Frontal cortex (tissue), 4 donors: ENCODE data around the gene TSC22D4. TPM values are rescaled to one million over a fixed set of nuclear protein-coding genes. Genes with fewer than 3 reads are reported as not detected.

Experiments used
- DNase-seq, 2 donors: peaks; one replicate each; pipeline ENCODE4 v3.0.0; 2012; ENCODE audit warnings: low spot score in 2 of 2
- FAIRE-seq: peaks from 2 replicates; lab custom pipeline; 2012; peaks lifted over from hg19 to GRCh38; lab: Jason Lieb, UNC
- total RNA-seq: library from RNA; depleted of rRNA; stranded (reverse); fragments of >200 nt; gene quantifications from one replicate; pipeline ENCODE4 v1.2.3, GENCODE V29; 2014
- donor health status: control.
- donor health status: control.
- donor health status: control.

TSC22D4 gene
- total RNA-seq, 1 donor from 2014 or later = 7.3 TPM

GRCh38 chr7:100432621-100433275 lies 46.3 kb downstream of the TSC22D4 start:
- FAIRE-seq = no peak

GRCh38 chr7:100432053-100432452 lies 47.0 kb downstream of the TSC22D4 start:
- DNase-seq (peak in 1 of 2 donors; percentile 6), FAIRE-seq (no peak)

More at GRCh38 chr7:100432621-100433275, 46.3 kb downstream of the TSC22D4 start:
- no peak for DNase-seq

- peak in 1 of 2 donors; percentile 6 for DNase-seq
- no peak for FAIRE-seq
Observed at GRCh38 chr7:100431286-100431735, 47.7 kb downstream of the TSC22D4 start.

- FAIRE-seq (no peak), DNase-seq (peak in 1 of 2 donors; percentile 4)
Observed at GRCh38 chr7:100430493-100431285, 48.3 kb downstream of the TSC22D4 start.

- peak; percentile 90 to 94 for DNase-seq
- FAIRE-seq = no peak
Observed at GRCh38 chr7:100429637-100430492, 49.1 kb downstream of the TSC22D4 start, which contains the start of gene MEPCE. TSS of gene MEPCE (plus strand) at chr7:100429831. CDS start at chr7:100430019, 188 bp downstream.

- DNase-seq = peak; percentile 94 to 96
- peak; percentile 6 for FAIRE-seq
Observed at GRCh38 chr7:100428967-100429636, 49.9 kb downstream of the TSC22D4 start.

- FAIRE-seq (no peak), DNase-seq (peak; percentile 80 to 83)
Observed at GRCh38 chr7:100428199-100428966, 50.6 kb downstream of the TSC22D4 start, which contains the start of gene ZCWPW1. TSS of gene ZCWPW1 (minus strand) at chr7:100428703. CDS start at chr7:100420649, 8,054 bp downstream.

GRCh38 chr7:100427762-100428198 lies 51.2 kb downstream of the TSC22D4 start:
- FAIRE-seq = no peak
- DNase-seq = peak in 1 of 2 donors; percentile 1

- no peak for FAIRE-seq
- DNase-seq = no peak
Observed at GRCh38 chr7:100426516-100426915, 52.5 kb downstream of the TSC22D4 start.

GRCh38 chr7:100425347-100425746 lies 53.7 kb downstream of the TSC22D4 start:
- FAIRE-seq = no peak

GRCh38 chr7:100423315-100423714 lies 55.7 kb downstream of the TSC22D4 start:
- no peak for FAIRE-seq
- no peak for DNase-seq

More at GRCh38 chr7:100425347-100425746, 53.7 kb downstream of the TSC22D4 start:
- no peak for DNase-seq

- no peak for DNase-seq
- FAIRE-seq = no peak
Observed at GRCh38 chr7:100419660-100420226, 59.3 kb downstream of the TSC22D4 start.

- no peak for FAIRE-seq
- no peak for DNase-seq
Observed at GRCh38 chr7:100418930-100419659, 59.9 kb downstream of the TSC22D4 start.

Other genes with a start within 250 kb of the TSC22D4 start
- not detected for gene SPDYE3, start 171.5 kb downstream of the TSC22D4 start, total RNA-seq
- 9.0 TPM for gene PILRB, start 121.1 kb downstream of the TSC22D4 start, total RNA-seq
- gene PILRA, start 105.7 kb downstream of the TSC22D4 start, total RNA-seq = 0.82 TPM
- gene ZCWPW1, start 50.5 kb downstream of the TSC22D4 start, total RNA-seq = 2.0 TPM
- gene MEPCE, start 49.4 kb downstream of the TSC22D4 start, total RNA-seq = 27.7 TPM
- gene PPP1R35, start 42.7 kb downstream of the TSC22D4 start, total RNA-seq = 7.3 TPM
- gene SPACDR, start 15.0 kb downstream of the TSC22D4 start, total RNA-seq = not detected
- 55.0 TPM for gene NYAP1, start 4.7 kb upstream of the TSC22D4 start, total RNA-seq
- 2.0 TPM for gene AGFG2, start 60.0 kb upstream of the TSC22D4 start, total RNA-seq
- not detected for gene SAP25, start 94.7 kb upstream of the TSC22D4 start, total RNA-seq
- gene LRCH4, start 106.9 kb upstream of the TSC22D4 start, total RNA-seq = 6.1 TPM
- 0.41 TPM for gene FBXO24, start 107.1 kb upstream of the TSC22D4 start, total RNA-seq
- gene PCOLCE, start 123.1 kb upstream of the TSC22D4 start, total RNA-seq = 3.3 TPM
- gene MOSPD3, start 133.3 kb upstream of the TSC22D4 start, total RNA-seq = 9.0 TPM
- 2.9 TPM for gene TFR2, start 162.3 kb upstream of the TSC22D4 start, total RNA-seq
- 163 TPM for gene ACTL6B, start 177.2 kb upstream of the TSC22D4 start, total RNA-seq
- 72.6 TPM for gene GNB2, start 194.5 kb upstream of the TSC22D4 start, total RNA-seq
- gene GIGYF1, start 215.0 kb upstream of the TSC22D4 start, total RNA-seq = 15.1 TPM
- gene POP7, start 226.9 kb upstream of the TSC22D4 start, total RNA-seq = 52.6 TPM
- not detected for gene EPO, start 241.3 kb upstream of the TSC22D4 start, total RNA-seq